ENCODE measurements around the gene ODF4. TPM values are rescaled to one million over a fixed set of nuclear protein-coding genes. Genes with fewer than 3 reads are reported as not detected.

Gene ODF4
- polyA plus RNA-seq, 1 of the 3 experiments (the other 2 are of a cell fraction): not detected

DNA sequence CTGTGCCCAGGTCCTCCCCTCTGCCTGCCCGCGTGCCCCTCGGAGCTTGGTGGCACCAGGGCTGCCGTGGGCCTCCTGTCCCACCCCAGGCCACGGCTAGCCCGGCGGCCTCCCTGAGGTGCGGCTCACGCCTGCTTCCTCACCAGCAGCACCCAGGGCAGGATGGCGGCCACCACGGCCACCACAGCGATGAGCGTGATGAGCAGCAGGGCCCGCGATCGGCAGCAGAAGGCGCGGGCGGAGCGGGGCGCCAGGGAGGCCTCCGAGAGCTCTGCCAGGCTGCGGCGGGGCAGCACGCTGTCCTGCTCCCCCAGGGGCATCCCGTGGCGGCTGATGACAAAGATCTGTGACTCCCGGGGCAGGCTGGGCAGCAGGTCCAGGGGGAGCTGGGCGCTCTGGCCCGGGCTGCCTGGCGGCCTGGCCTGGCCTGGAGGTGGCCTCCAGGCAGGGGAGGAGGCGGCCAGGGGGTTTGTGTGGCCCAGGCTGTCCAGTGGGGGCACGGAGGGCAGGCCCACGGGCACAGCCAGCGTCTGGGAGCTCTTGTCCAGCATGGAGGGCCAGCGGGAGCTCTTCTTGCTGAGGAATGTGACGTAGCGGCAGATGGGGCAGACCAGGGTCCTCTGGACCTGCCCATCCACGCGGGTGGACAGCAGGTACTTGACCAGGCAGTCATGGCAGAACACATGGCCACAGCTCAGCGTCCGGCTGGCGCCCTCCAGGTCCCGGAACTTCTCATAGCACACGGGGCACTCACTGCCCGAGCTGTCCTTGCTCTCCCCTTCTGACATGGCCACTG, 53.2 kb downstream of the ODF4 start:
- Histone ChIP-seq H3K4me3 (ENCODE audit: low read depth in 2 of 2, low read length in 1 of 2) (no peak overlapping the region), H3K9me3 (no peaks in the 10 kb centered on the region), H3K79me2 (ENCODE audit: insufficient read depth) (no peaks in the 10 kb centered on the region), H3K27ac (ENCODE audit: low read depth in 2 of 2, low read length in 1 of 2) (no peak overlapping the region), H2AFZ (ENCODE audit: low read depth) (no peak overlapping the region), H3K27me3 (ENCODE audit: insufficient read depth) (peaks cover 19% of the 10 kb centered on the region; the same call in 1 of the 2 replicates), H4K20me1 (ENCODE audit: insufficient read depth) (no peaks in the 10 kb centered on the region), H3F3A (replicated peaks; ENCODE audit: insufficient read depth) (peaks cover 3% of the 10 kb centered on the region), H3K4me1 (ENCODE audit: control insufficient read depth in 1 of 2, insufficient read depth in 2 of 2, low read depth in 1 of 2, low read length in 1 of 2) (no peaks in the 10 kb centered on the region; a peak in 1 of 4 replicates), H3K4me2 (no peak overlapping the region), H3K36me3 (replicated peaks in 1 of 2; ENCODE audit: control insufficient read depth in 1 of 2, insufficient read depth in 2 of 2, low read length in 1 of 2) (no peaks in the 10 kb centered on the region), H3K9me2 (no peaks in the 10 kb centered on the region), H3K9ac (no peak overlapping the region)
- ChIA-PET CTCF (interaction anchor here (0.6 to 2.5 kb wide), 6 partner anchors 9 to 393 kb away, joined by 3 to 16 read pairs (median 4); partner anchors contain the start of genes KRABD2 and RPL26), POLR2A (no interaction called here)
- DNase-seq: peak; percentile 58
- WGBS (ENCODE audit: low lambda C conversion rate): 73% methylated on average over 21 of the region's 46 CpGs
- TF ChIP-seq SIN3A (IDR thresholded peaks at IDR 0.05; ENCODE audit: borderline replicate concordance, low read depth, low read length): no peak
- TF ChIP-seq, protein P1, sequence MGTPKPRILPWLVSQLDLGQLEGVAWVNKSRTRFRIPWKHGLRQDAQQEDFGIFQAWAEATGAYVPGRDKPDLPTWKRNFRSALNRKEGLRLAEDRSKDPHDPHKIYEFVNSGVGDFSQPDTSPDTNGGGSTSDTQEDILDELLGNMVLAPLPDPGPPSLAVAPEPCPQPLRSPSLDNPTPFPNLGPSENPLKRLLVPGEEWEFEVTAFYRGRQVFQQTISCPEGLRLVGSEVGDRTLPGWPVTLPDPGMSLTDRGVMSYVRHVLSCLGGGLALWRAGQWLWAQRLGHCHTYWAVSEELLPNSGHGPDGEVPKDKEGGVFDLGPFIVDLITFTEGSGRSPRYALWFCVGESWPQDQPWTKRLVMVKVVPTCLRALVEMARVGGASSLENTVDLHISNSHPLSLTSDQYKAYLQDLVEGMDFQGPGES (IDR thresholded peaks at IDR 0.05; ENCODE audit: low read depth, low read length): no peak
- no peak for TF ChIP-seq REST (IDR thresholded peaks at IDR 0.05; ENCODE audit: low read depth, low read length)
- TF ChIP-seq, protein P2, sequence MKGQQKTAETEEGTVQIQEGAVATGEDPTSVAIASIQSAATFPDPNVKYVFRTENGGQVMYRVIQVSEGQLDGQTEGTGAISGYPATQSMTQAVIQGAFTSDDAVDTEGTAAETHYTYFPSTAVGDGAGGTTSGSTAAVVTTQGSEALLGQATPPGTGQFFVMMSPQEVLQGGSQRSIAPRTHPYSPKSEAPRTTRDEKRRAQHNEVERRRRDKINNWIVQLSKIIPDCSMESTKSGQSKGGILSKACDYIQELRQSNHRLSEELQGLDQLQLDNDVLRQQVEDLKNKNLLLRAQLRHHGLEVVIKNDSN (IDR thresholded peaks at IDR 0.05; ENCODE audit: borderline replicate concordance, low read depth): no peak
- TF ChIP-seq POLR2AphosphoS5 (IDR thresholded peaks at IDR 0.05; ENCODE audit: low read depth, low read length): no peak
- TF ChIP-seq ELF1 (IDR thresholded peaks at IDR 0.05): no peak
- TF ChIP-seq NFIC (IDR thresholded peaks at IDR 0.05; ENCODE audit: borderline replicate concordance): no peak
- no peak for TF ChIP-seq FOSL2 (IDR thresholded peaks at IDR 0.05; ENCODE audit: borderline replicate concordance, low read depth)
- TF ChIP-seq TCF12 (IDR thresholded peaks at IDR 0.05): no peak
- TF ChIP-seq SMC3 (IDR thresholded peaks at IDR 0.05; ENCODE audit: low read depth, low read length): no peak
